H9 (cell line): Measurements from ENCODE around the gene ABHD17C. TPM values are rescaled to one million over a fixed set of nuclear protein-coding genes. Genes with fewer than 3 reads are reported as not detected.

Experiments used
- DNase-seq: peaks from one replicate; pipeline ENCODE4 v3.0.0-alpha.2; 2017
- H2AFZ ChIP-seq: one replicate; pipeline ENCODE4 v1.6.1; 2013; ENCODE audit warnings: mild to moderate bottlenecking, low read length, control low read depth, moderate library complexity
- H2AK5ac ChIP-seq: 2 replicates; pipeline ENCODE4 v1.6.1; 2013; ENCODE audit warnings: low read length, control low read depth, mixed read lengths; ENCODE audit not compliant: insufficient read length
- H2BK120ac ChIP-seq: one replicate; pipeline ENCODE4 v1.6.1; 2013; ENCODE audit warnings: low read depth, mild to moderate bottlenecking, low read length, control low read depth, inconsistent platforms; ENCODE audit not compliant: poor library complexity, severe bottlenecking
- H2BK12ac ChIP-seq: 2 replicates; pipeline ENCODE4 v1.6.1; 2013; ENCODE audit warnings: low read length, control low read depth, mixed read lengths, low read depth; ENCODE audit not compliant: insufficient read length
- H2BK15ac ChIP-seq: 2 replicates; pipeline ENCODE4 v1.6.1; 2013; ENCODE audit warnings: low read depth, low read length, control low read depth
- H2BK20ac ChIP-seq: one replicate; pipeline ENCODE4 v1.6.1; 2013; ENCODE audit warnings: low read depth, mild to moderate bottlenecking, low read length, control low read depth, inconsistent platforms; ENCODE audit not compliant: poor library complexity, severe bottlenecking
- H2BK5ac ChIP-seq: 2 replicates; pipeline ENCODE4 v1.6.1; 2013; ENCODE audit warnings: low read length, control low read depth, mixed read lengths; ENCODE audit not compliant: insufficient read length
- H3K14ac ChIP-seq: 2 replicates; pipeline ENCODE4 v1.6.1; 2013; ENCODE audit warnings: low read length, control low read depth; ENCODE audit not compliant: insufficient read depth
- H3K18ac ChIP-seq: 2 replicates; pipeline ENCODE4 v1.6.1; 2013; ENCODE audit warnings: low read depth, mild to moderate bottlenecking, mixed read lengths, low read length, control low read depth; ENCODE audit not compliant: insufficient read length
- H3K23ac ChIP-seq: 2 replicates; pipeline ENCODE4 v1.6.1; 2013; ENCODE audit warnings: low read length, control low read depth, mixed read lengths, low read depth; ENCODE audit not compliant: insufficient read length
- H3K23me2 ChIP-seq: 2 replicates; pipeline ENCODE4 v1.6.1; 2013; ENCODE audit warnings: low read depth, mild to moderate bottlenecking, mixed read lengths, low read length, control low read depth; ENCODE audit not compliant: insufficient read length, poor library complexity, severe bottlenecking
- H3K27ac ChIP-seq: 2 replicates; pipeline ENCODE4 v1.5.1; 2013; ENCODE audit warnings: low read length, control low read depth, mixed read lengths, low read depth; ENCODE audit not compliant: insufficient read length
- H3K27me3 ChIP-seq: 2 replicates; pipeline ENCODE4 v1.6.1; 2013; ENCODE audit warnings: low read length, control low read depth, inconsistent platforms; ENCODE audit not compliant: insufficient read depth
- H3K4ac ChIP-seq: 2 replicates; pipeline ENCODE4 v1.6.1; 2013; ENCODE audit warnings: low read depth, mild to moderate bottlenecking, control low read depth, inconsistent platforms, low read length, moderate library complexity
- H3K4me1 ChIP-seq: 2 replicates; pipeline ENCODE4 v1.6.1; 2013; ENCODE audit warnings: low read length, control low read depth, inconsistent platforms; ENCODE audit not compliant: insufficient read depth
- H3K4me2 ChIP-seq: 2 replicates; pipeline ENCODE4 v1.6.1; 2013; ENCODE audit warnings: low read length, control low read depth, mixed read lengths; ENCODE audit not compliant: insufficient read length, insufficient read depth
- H3K56ac ChIP-seq: 2 replicates; pipeline ENCODE4 v1.6.1; 2013; ENCODE audit warnings: low read depth, mild to moderate bottlenecking, mixed read lengths, low read length, control low read depth; ENCODE audit not compliant: insufficient read length
- H3K79me1 ChIP-seq: 2 replicates; pipeline ENCODE4 v1.6.1; 2013; ENCODE audit warnings: low read depth, mild to moderate bottlenecking, moderate library complexity, low read length, control low read depth, inconsistent platforms; ENCODE audit not compliant: insufficient read depth, poor library complexity, severe bottlenecking
- H3K79me2 ChIP-seq: 2 replicates; pipeline ENCODE4 v1.6.1; 2013; ENCODE audit warnings: low read length, control low read depth, inconsistent platforms; ENCODE audit not compliant: insufficient read depth
- H3K9ac ChIP-seq: 2 replicates; pipeline ENCODE4 v1.6.1; 2013; ENCODE audit warnings: low read length, control low read depth, mixed read lengths; ENCODE audit not compliant: insufficient read length; ENCODE audit errors: extremely low read depth
- H3K9me3 ChIP-seq: one replicate; pipeline ENCODE4 v1.6.1; 2013; ENCODE audit warnings: low read depth, low read length, inconsistent platforms; ENCODE audit not compliant: control insufficient read depth
- H3T11ph ChIP-seq: one replicate; pipeline ENCODE4 v1.6.1; 2013; ENCODE audit warnings: mild to moderate bottlenecking, low read length, control low read depth, inconsistent platforms
- H4K20me1 ChIP-seq: one replicate; pipeline ENCODE4 v1.6.1; 2013; ENCODE audit not compliant: control insufficient read depth, insufficient read length, insufficient read depth
- H4K5ac ChIP-seq: 2 replicates; pipeline ENCODE4 v1.6.1; 2013; ENCODE audit warnings: low read depth, mild to moderate bottlenecking, mixed read lengths, low read length, control low read depth; ENCODE audit not compliant: insufficient read length
- H4K8ac ChIP-seq: replicated peaks from 2 replicates; pipeline ENCODE4 v1.6.1; 2013; ENCODE audit warnings: low read length, control low read depth, mixed read lengths, low read depth; ENCODE audit not compliant: insufficient read length
- H4K91ac ChIP-seq: 2 replicates; pipeline ENCODE4 v1.6.1; 2013; ENCODE audit warnings: low read depth, mild to moderate bottlenecking, moderate library complexity, mixed read lengths, low read length, control low read depth; ENCODE audit not compliant: insufficient read length
- H3K27ac Mint-ChIP-seq, 3 experiments: 2 replicates in 2 of 3; 3 replicates in 1 of 3; pipeline ENCODE4 v1.8.0; 2020 to 2021; ENCODE audit warnings: mixed read lengths in 3 of 3, mild to moderate bottlenecking in 1 of 3, moderate library complexity in 1 of 3
- H3K27me3 Mint-ChIP-seq: 2 replicates; pipeline ENCODE4 v1.8.0; 2021; ENCODE audit warnings: low read depth, mild to moderate bottlenecking, moderate library complexity, mixed read lengths
- H3K36me3 Mint-ChIP-seq, 3 experiments: 2 replicates in 2 of 3; 3 replicates in 1 of 3; pipeline ENCODE4 v1.8.0; 2020 to 2021; ENCODE audit warnings: low read depth in 3 of 3, mixed read lengths in 3 of 3; ENCODE audit not compliant: insufficient read depth in 1 of 3
- H3K4me1 Mint-ChIP-seq, 2 experiments: 2 replicates each; pipeline ENCODE4 v1.8.0; 2020; ENCODE audit warnings: mixed read lengths in 2 of 2
- H3K4me3 Mint-ChIP-seq, 2 experiments: 2 replicates in 1 of 2; 3 replicates in 1 of 2; pipeline ENCODE4 v1.8.0; 2020 to 2021; ENCODE audit warnings: mild to moderate bottlenecking in 2 of 2, mixed read lengths in 2 of 2, moderate library complexity in 1 of 2
- H3K9me3 Mint-ChIP-seq, 2 experiments: 2 replicates in 1 of 2; 3 replicates in 1 of 2; pipeline ENCODE4 v1.8.0; 2020; ENCODE audit warnings: mild to moderate bottlenecking in 2 of 2, mixed read lengths in 2 of 2, moderate library complexity in 1 of 2
- WGBS: extraction: QIAGEN DNeasy Blood & Tissue Kit; methylation state at CpG from one replicate; pipeline ENCODE4 v1.1.7; 2013; ENCODE audit warnings: missing lambda C conversion rate, low lambda C conversion rate, mixed read lengths; ENCODE audit not compliant: insufficient read length; ENCODE audit errors: extremely low coverage; 5-methylcytosine and 5-hydroxymethylcytosine counted together
- total RNA-seq: library from RNA; stranded (reverse); gene quantifications from 2 replicates; pipeline ENCODE4 v1.2.1, GENCODE V29; 2021
- TF ChIP-seq, protein P1 (sequence below): fragments of 200-600 bp; sonication (generic); conservative IDR thresholded peaks from 3 replicates; pipeline ENCODE4 v1.8.0; 2021; ENCODE audit warnings: antibody characterized with exemption, mild to moderate bottlenecking

The ABHD17C gene
- total RNA-seq, 1 experiment from 2014 or later, result 21.5 TPM

- no peak for DNase-seq
- no peak overlapping the region for H2AK5ac ChIP-seq
- H3K18ac ChIP-seq, result no peak overlapping the region
- H2BK12ac ChIP-seq, result no peak overlapping the region
- no peak overlapping the region for H3K4me3 Mint-ChIP-seq
- H2BK15ac ChIP-seq, result no peak overlapping the region
- H3K27me3 Mint-ChIP-seq, result no peaks in the 10 kb centered on the region
- H2BK20ac ChIP-seq, result no peak overlapping the region
- no peak overlapping the region for H3K14ac ChIP-seq
- H2BK120ac ChIP-seq, result no peak overlapping the region
- no peaks in the 10 kb centered on the region for H3K9me3 ChIP-seq
- H3K4ac ChIP-seq, result no peak overlapping the region
- no peak overlapping the region for H3K56ac ChIP-seq
- WGBS, result no CpG with 5 or more reads among the region's 1 CpG
- H3K9ac ChIP-seq, result no peak overlapping the region
- H3K27ac Mint-ChIP-seq, result no peak overlapping the region
- peaks cover 0 to 3% (median 0%) of the 10 kb centered on the region in 3 experiments; a peak in 2 of 7 replicates for H3K36me3 Mint-ChIP-seq
- H2BK5ac ChIP-seq, result no peak overlapping the region
- TF ChIP-seq, protein P1, sequence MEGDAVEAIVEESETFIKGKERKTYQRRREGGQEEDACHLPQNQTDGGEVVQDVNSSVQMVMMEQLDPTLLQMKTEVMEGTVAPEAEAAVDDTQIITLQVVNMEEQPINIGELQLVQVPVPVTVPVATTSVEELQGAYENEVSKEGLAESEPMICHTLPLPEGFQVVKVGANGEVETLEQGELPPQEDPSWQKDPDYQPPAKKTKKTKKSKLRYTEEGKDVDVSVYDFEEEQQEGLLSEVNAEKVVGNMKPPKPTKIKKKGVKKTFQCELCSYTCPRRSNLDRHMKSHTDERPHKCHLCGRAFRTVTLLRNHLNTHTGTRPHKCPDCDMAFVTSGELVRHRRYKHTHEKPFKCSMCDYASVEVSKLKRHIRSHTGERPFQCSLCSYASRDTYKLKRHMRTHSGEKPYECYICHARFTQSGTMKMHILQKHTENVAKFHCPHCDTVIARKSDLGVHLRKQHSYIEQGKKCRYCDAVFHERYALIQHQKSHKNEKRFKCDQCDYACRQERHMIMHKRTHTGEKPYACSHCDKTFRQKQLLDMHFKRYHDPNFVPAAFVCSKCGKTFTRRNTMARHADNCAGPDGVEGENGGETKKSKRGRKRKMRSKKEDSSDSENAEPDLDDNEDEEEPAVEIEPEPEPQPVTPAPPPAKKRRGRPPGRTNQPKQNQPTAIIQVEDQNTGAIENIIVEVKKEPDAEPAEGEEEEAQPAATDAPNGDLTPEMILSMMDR, result no peak
- no peak overlapping the region for H3K27ac ChIP-seq
- no peaks in the 10 kb centered on the region for H3K79me2 ChIP-seq
- H4K5ac ChIP-seq, result no peak overlapping the region
- no peak overlapping the region for H2AFZ ChIP-seq
- no peak overlapping the region for H3K23ac ChIP-seq
- H4K8ac ChIP-seq, result no peak overlapping the region
- no peak overlapping the region for H4K91ac ChIP-seq
- H3K79me1 ChIP-seq, result no peaks in the 10 kb centered on the region
- H3K4me1 Mint-ChIP-seq, result peaks cover 13 to 24% of the 10 kb centered on the region in 2 experiments
- H3K23me2 ChIP-seq, result no peaks in the 10 kb centered on the region
- peaks cover 0 to 2% of the 10 kb centered on the region in 2 experiments; a peak in 1 of 5 replicates for H3K9me3 Mint-ChIP-seq
- H4K20me1 ChIP-seq, result no peaks in the 10 kb centered on the region
- no peaks in the 10 kb centered on the region for H3K4me1 ChIP-seq
- no peak overlapping the region for H3K4me2 ChIP-seq
- H3K27me3 ChIP-seq, result no peaks in the 10 kb centered on the region
- no peak overlapping the region for H3T11ph ChIP-seq
These were observed 38.4 kb downstream of the ABHD17C start for GRCh38 chr15:80733460-80733859.
